PFSK-1 (cell line): ENCODE results near the gene RGL4.

ENCODE experiments used
- POLR2AphosphoS5 ChIP-seq: IDR thresholded peaks from 2 replicates; pipeline ENCODE4 v1.6.1; 2012; ENCODE audit warnings: low read depth, mild to moderate bottlenecking, control low read depth, low read length, moderate library complexity
- REST ChIP-seq, 2 experiments: IDR thresholded peaks; 2 replicates each; pipeline versions ENCODE4 v1.6.1 to v1.8.0; 2011 to 2012; ENCODE audit warnings: low read depth in 2 of 2, low read length in 2 of 2, control low read depth in 1 of 2, inconsistent platforms in 1 of 2, mild to moderate bottlenecking in 1 of 2, moderate library complexity in 1 of 2; ENCODE audit not compliant: insufficient read depth in 1 of 2
- SIN3A ChIP-seq: IDR thresholded peaks from 2 replicates; pipeline ENCODE4 v1.6.1; 2012; ENCODE audit warnings: mild to moderate bottlenecking, low read length, moderate library complexity, borderline replicate concordance; ENCODE audit not compliant: insufficient read depth
- TAF1 ChIP-seq: IDR thresholded peaks from 2 replicates; pipeline ENCODE4 v1.6.1; 2012; ENCODE audit warnings: low read length, control low read depth, borderline replicate concordance; ENCODE audit not compliant: insufficient read depth

DNA sequence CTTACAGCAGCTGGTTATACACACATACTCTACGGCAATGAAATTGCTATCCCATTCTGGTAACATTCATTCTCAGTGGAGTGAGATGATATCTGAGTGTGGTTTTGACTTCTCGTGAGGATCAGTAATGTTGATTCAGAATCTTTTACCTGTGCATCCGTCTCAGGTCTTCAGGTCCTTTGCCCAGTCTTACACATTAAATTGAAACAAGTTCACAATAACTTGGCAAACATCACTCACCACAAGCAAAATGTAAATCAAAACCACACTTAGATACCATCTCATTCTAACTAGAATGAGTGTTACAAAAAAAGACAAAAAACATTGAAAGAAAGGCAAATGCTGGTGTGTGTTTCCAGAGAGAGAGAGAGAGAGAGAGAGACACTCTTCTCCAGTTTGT, 14.0 kb downstream of the RGL4 start:
- TF ChIP-seq TAF1 (no peak), POLR2AphosphoS5 (no peak), REST (IDR thresholded peaks at IDR 0.05; ENCODE audit: insufficient read depth in 1 of 2, low read depth in 2 of 2, low read length in 2 of 2) (no peak), SIN3A (no peak)
